ENCODE results near the gene SOWAHC.
A peak's percentile ranks its signal among the peaks of the same experiment; 100 is the strongest.
"Not testable (repeated sequence)": the region's sequence is repeated elsewhere in the genome, so short reads cannot be mapped to it uniquely, and the experiment has no call there.

Gene SOWAHC

DNA sequence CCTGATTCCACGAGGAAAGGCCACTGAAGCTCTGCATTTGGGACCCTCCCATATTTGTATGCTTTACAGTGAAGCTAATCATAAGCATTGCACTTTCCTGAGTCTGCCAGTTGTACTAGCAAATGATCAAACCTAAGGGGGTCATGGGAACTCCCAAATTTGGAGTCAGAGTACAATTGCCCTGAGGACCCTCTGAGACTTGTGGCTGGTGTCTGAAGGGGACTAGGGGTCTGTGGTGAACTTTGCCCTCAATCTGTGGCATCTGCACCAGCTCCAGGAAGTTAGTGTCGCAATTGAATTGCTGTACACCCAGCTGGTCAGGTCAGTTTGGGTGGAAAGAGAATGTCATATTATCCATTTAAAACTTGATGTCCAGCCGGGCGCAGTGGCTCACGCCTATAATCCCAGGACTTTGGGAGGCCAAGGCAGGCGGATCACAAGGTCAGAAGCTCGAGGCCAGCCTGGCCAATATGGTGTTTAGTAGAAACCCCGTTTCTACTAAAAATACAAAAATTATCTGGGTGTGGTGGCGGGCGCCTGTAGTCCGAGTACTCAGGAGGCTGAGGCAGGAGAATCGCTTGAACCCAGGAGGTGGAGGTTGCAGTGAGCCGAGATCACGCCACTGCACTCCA lies 18.1 kb downstream of the SOWAHC start:
- Histone ChIP-seq H3K4me2 (no peak overlapping the region), H3K27ac (no peak overlapping the region), H3K27me3 (no peaks in the 10 kb centered on the region), H3K9ac (no peak overlapping the region), H3K4me3 (no peak overlapping the region), H3K9me3 (no peaks in the 10 kb centered on the region), H4K20me1 (no peaks in the 10 kb centered on the region), H3K4me1 (no peaks in the 10 kb centered on the region; the same call in 1 of the 2 replicates), H3K36me3 (no peaks in the 10 kb centered on the region)
- TF ChIP-seq Cebpa-rat (IDR thresholded peaks at IDR 0.05): no peak

DNA sequence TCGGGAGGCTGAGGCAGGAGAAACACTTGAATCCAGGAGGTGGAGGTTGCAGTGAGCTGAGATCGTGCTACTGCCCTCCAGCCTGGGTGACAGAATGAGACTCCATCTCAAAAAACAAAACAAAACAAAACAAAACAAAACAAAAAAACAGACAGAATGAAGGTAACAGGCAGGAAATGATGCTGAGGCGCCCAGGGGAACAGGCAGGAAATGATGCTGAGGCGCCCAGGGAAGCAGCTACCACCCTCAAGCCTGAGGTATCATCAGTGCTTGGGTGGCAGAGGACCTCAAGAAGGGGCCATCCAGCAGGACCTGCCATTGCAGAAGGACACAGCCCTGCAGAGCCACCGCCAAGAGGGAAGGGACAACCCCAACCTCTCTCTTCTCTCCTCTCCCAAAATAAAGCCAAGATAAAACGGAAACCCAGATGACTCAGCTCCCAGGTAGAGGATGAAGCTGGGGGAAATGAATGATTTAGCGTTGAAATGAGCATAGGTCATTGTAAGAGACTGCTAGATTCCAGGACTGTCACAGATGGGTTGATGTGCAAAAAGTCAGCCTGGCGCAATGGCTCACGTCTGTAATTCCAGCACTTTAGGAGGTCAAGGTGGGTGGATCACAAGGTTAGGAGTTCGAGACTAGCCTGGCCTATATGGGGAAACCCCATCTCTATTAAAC lies 19.3 kb downstream of the SOWAHC start:
- no peak overlapping the region for H3K27ac ChIP-seq
- no peak for TF ChIP-seq Cebpa-rat (IDR thresholded peaks at IDR 0.05)
- H3K36me3 ChIP-seq: no peaks in the 10 kb centered on the region
- peak overlapping the region; percentile 22; the same call in 1 of the 2 replicates for H3K4me2 ChIP-seq
- H3K27me3 ChIP-seq: no peaks in the 10 kb centered on the region
- H3K9me3 ChIP-seq: no peaks in the 10 kb centered on the region
- no peaks in the 10 kb centered on the region; the same call in 1 of the 2 replicates for H3K4me1 ChIP-seq
- no peak overlapping the region for H3K9ac ChIP-seq
- no peaks in the 10 kb centered on the region for H4K20me1 ChIP-seq
- no peak overlapping the region for H3K4me3 ChIP-seq

DNA sequence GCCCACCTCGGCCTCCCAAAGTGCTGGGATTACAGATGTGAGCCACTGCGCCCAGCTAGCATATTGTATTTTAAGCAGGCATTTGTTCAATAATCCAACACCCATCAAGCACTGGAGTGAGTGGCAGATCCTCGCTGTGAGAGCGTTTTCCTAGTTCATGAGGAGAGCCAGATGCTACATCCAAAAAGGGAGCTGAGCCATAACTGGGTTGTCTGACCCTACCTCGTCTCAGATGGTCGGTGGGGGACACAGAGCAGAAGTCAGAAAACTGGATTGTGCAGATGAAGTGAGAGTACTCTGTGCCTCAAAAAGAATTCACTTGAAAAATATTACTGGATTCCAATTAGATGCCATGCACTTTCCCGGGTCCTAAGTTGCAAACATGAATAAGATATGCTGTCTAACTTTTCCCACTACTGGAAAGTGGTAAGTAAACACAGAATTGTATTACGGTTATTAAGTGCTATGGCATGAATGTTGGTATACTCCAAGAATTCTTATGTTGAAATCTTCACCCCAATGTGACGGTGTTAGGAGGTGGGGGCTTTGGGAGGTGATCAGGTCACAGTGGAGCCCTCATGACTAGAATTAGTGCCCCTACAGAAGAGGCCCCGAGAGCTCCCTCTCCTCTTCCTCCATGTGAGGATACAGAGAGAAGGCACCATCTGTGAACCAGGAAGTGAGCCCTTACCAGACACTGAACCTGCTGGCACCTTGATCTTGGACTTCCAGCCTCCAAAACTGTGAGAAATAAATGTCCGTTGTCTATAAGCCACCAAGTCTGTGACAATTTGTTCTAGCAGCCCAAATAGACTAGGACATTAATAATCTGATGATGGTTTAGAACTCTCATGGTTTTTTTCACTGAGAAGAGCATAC lies 21.5 kb downstream of the SOWAHC start:
- H3K4me2 ChIP-seq: no peak overlapping the region
- no peaks in the 10 kb centered on the region for H3K36me3 ChIP-seq
- no peak overlapping the region for H3K9ac ChIP-seq
- no peak overlapping the region for H3K4me3 ChIP-seq
- no peaks in the 10 kb centered on the region for H4K20me1 ChIP-seq
- H3K9me3 ChIP-seq: no peaks in the 10 kb centered on the region
- H3K27ac ChIP-seq: no peak overlapping the region
- no peaks in the 10 kb centered on the region; the same call in 1 of the 2 replicates for H3K4me1 ChIP-seq
- H3K27me3 ChIP-seq: no peaks in the 10 kb centered on the region
- no peak for TF ChIP-seq Cebpa-rat (IDR thresholded peaks at IDR 0.05)

DNA sequence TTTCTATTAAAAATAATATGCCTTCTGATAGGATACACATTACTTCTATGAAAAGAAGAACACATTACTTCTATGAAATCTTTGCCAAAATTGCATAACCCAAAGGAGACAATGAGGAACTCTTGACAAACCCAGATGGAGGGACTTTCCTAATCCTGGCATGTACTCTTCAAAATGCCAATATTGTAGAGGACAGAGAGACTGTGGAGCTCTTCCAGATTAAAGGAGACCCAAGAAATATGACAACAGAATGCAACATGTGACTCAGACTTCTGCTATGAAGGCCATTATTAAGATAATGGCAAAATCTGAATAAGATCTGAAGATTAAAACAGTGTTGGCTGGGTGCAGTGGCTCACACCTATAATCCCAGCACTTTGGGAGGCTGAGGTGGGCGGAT lies 22.2 kb downstream of the SOWAHC start:
- H3K27ac ChIP-seq: no peak overlapping the region
- no peaks in the 10 kb centered on the region for H3K9me3 ChIP-seq
- no peak for TF ChIP-seq Cebpa-rat (IDR thresholded peaks at IDR 0.05)

DNA sequence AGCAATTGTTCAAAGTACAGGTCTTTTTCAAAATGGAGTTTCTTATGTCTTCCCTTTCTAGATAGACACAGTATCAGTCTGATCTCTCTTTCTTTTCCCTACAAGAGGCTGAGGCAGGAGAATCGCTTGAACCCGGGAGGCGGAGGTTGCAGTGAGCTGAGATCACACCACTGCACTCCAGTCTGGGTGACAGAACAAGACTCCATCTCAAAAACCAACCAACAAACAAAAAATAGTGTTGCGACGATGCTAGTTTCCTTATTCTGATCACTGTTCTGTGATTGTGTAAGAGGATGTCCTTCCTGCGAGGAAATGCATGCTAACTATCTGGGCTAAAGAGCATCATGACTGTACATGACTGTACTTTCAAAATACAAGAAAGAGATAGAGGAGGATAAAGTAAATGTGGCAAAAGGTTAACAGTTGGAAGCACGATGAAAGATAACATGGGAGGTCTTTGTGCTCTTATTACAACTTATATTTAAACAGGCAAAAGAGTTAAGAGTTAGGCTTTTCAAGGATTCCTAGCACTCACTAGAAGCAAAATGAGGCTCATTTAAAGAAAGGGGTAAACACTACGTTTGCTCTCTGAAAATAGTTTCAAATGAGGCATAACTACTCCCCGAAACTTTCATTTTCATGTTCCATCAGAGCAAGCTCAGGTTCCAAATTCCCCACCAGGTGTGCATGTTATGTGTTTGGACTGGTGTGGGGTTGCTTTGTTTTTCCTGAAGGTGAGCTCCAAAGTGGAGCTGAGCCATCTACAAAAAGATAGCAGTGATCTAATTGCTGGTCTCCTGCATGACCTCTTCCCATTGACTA lies 23.8 kb downstream of the SOWAHC start:
- no peak overlapping the region for H3K4me3 ChIP-seq
- no peak overlapping the region for H3K9ac ChIP-seq
- H3K36me3 ChIP-seq: no peaks in the 10 kb centered on the region
- H3K4me1 ChIP-seq: no peaks in the 10 kb centered on the region; the same call in 1 of the 2 replicates
- H3K4me2 ChIP-seq: no peak overlapping the region
- H4K20me1 ChIP-seq: no peaks in the 10 kb centered on the region
- no peaks in the 10 kb centered on the region for H3K27me3 ChIP-seq
- no peaks in the 10 kb centered on the region for H3K9me3 ChIP-seq
- no peak for TF ChIP-seq Cebpa-rat (IDR thresholded peaks at IDR 0.05)
- no peak overlapping the region for H3K27ac ChIP-seq

More for the DNA sequence above, 22.2 kb downstream of the SOWAHC start:
- H3K4me2 ChIP-seq: no peak overlapping the region
- H3K27me3 ChIP-seq: no peaks in the 10 kb centered on the region
- H3K9ac ChIP-seq: no peak overlapping the region
- H3K36me3 ChIP-seq: no peaks in the 10 kb centered on the region
- H3K4me1 ChIP-seq: no peaks in the 10 kb centered on the region; the same call in 1 of the 2 replicates
- H3K4me3 ChIP-seq: no peak overlapping the region
- no peaks in the 10 kb centered on the region for H4K20me1 ChIP-seq

DNA sequence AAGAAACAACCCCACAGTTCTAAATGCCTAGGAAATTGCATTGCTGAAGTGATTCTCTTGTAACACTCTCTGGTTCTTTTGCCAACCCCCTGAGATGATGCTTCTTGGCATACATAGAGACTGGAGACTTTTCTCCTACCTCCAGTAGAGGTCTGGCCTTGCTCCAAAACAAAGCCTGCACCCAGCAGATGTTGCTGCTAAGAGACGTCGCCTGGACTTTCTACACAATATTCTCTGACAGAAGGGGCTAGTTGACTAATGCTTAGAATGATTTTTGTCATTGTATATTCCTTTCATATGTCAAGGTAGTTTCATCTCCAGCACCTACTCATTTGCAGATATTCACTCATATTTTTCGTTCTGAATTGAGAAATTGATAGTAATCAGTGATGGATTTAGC lies 24.6 kb downstream of the SOWAHC start:
- no peaks in the 10 kb centered on the region for H4K20me1 ChIP-seq
- no peak overlapping the region for H3K4me3 ChIP-seq
- H3K27me3 ChIP-seq: no peaks in the 10 kb centered on the region
- TF ChIP-seq Cebpa-rat (IDR thresholded peaks at IDR 0.05): no peak
- no peaks in the 10 kb centered on the region for H3K4me1 ChIP-seq
- H3K9me3 ChIP-seq: no peaks in the 10 kb centered on the region
- no peak overlapping the region for H3K4me2 ChIP-seq
- H3K9ac ChIP-seq: no peak overlapping the region
- no peaks in the 10 kb centered on the region for H3K36me3 ChIP-seq
- H3K27ac ChIP-seq: no peak overlapping the region

DNA sequence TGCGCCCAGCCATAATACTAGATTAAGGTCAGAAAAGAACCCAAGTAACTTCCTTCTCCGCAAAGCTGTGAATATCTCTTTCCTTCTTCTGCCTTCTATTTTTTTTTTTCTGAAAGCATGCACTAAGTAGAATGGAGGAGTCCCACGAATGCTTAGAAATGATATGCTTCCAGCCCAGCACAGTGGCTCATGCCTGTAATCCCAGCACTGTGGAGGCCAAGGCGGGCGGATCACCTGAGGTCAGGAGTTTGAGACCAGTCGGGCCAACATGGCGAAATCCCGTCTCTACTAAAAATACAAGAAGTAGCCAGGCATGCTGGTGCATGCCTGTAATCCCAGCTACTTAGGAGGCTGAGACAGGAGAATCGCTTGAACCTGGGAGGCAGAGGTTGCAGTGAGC lies 25.8 kb downstream of the SOWAHC start:
- not testable (repeated sequence) for H3K4me2 ChIP-seq, H3K9me3 ChIP-seq, H3K4me3 ChIP-seq, H3K4me1 ChIP-seq, H4K20me1 ChIP-seq, H3K27ac ChIP-seq, H3K27me3 ChIP-seq, H3K9ac ChIP-seq, H3K36me3 ChIP-seq

DNA sequence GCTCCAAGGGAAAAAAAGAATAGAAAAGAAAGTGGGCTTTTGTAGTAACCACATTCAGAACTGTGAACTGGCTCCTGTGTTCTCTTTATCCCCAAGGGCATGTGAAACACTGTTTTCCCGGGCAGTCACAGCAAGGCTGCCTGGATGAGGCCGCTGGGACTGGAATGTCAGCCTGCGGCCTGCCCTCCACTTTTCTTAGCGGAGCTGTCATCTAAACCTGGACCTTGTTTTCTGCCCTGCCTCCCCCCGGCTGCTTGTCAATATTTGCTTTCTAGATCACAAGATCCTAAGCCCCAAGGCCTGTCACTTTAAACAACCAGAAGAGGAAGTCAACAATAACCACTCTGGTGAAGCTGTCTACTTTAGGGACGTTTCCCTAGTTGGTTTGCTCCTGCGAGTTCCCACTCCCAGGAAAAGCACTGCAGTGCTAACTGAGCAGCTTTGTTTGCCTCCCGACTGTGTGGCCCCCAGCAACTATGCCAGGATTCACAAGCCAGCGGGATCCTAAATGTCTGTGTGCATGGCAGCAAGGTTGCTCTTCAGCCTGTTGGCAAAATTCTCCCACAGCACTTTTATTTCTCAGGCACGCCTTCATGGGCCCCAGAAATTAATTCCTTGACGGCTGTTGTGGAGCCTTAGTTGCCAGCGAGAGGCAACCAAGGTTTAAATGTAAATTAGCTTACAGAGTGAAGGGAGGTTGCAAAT lies 30.6 kb downstream of the SOWAHC start:
- Histone ChIP-seq H3K36me3 (no peaks in the 10 kb centered on the region), H3K4me2 (peak overlapping the region; percentile 28), H3K4me1 (peaks cover 11% of the 10 kb centered on the region; the same call in 1 of the 2 replicates), H3K4me3 (no peak overlapping the region), H3K9ac (no peak overlapping the region), H3K27ac (no peak overlapping the region), H4K20me1 (no peaks in the 10 kb centered on the region), H3K27me3 (no peaks in the 10 kb centered on the region), H3K9me3 (no peaks in the 10 kb centered on the region)
- no peak for TF ChIP-seq Cebpa-rat (IDR thresholded peaks at IDR 0.05)

Data from BLaER1 (cell line).